Activated B cell treated with CpG ODN at 0.5 μM for 24 hours (primary cell): ENCODE data around the gene C5orf15. TPM values are rescaled to one million over a fixed set of nuclear protein-coding genes. Genes with fewer than 3 reads are reported as not detected.
A peak's percentile ranks its signal among the peaks of the same experiment; 100 is the strongest.
"Not testable (repeated sequence)": the region's sequence is repeated elsewhere in the genome, so short reads cannot be mapped to it uniquely, and the experiment has no call there.

Experiments used
- ATAC-seq: fragments of 200-7000 bp; cut with Tn5 transposase; one replicate; pipeline ENCODE4 v1.10.0; 2021; ENCODE audit warnings: low read depth, mild to moderate bottlenecking, moderate library complexity
- CTCF ChIA-PET: fragments of 350-600 bp; sonication (Branson Sonifier 250); formaldehyde crosslinking; loops from one replicate; lab custom pipeline; 2021; ENCODE audit warnings: antibody characterized with exemption; lab: Charles Lee
- POLR2A ChIA-PET: fragments of 350-600 bp; sonication (Branson Sonifier 250); formaldehyde crosslinking; loops from one replicate; lab custom pipeline; 2021; ENCODE audit warnings: antibody characterized with exemption; lab: Charles Lee
- DNase-seq: peaks from one replicate; pipeline ENCODE4 v3.0.0; 2022
- H3K27ac Mint-ChIP-seq: one replicate; pipeline ENCODE4 v1.8.0; 2020; ENCODE audit warnings: mixed read lengths
- H3K27me3 Mint-ChIP-seq: one replicate; pipeline ENCODE4 v1.8.0; 2021; ENCODE audit warnings: mixed read lengths
- H3K36me3 Mint-ChIP-seq: one replicate; pipeline ENCODE4 v1.8.0; 2021; ENCODE audit warnings: low read depth, mixed read lengths
- H3K4me1 Mint-ChIP-seq: one replicate; pipeline ENCODE4 v1.8.0; 2021; ENCODE audit warnings: mixed read lengths
- H3K4me3 Mint-ChIP-seq: one replicate; pipeline ENCODE4 v1.8.0; 2020; ENCODE audit warnings: mild to moderate bottlenecking, mixed read lengths
- H3K9me3 Mint-ChIP-seq: one replicate; pipeline ENCODE4 v1.8.0; 2020; ENCODE audit warnings: mixed read lengths
- CTCF ChIP-seq: fragments of 200-600 bp; IDR thresholded peaks from one replicate; pipeline ENCODE4 v1.8.0; 2022; ENCODE audit warnings: antibody characterized with exemption, mild to moderate bottlenecking
- intact Hi-C: fragments of 100-400 bp; cut with micrococcal nuclease; formaldehyde crosslinking; loops from one replicate; pipeline ENCODE4 v1.15.1; 2024
- total RNA-seq: library from RNA; stranded (reverse); gene quantifications from 2 replicates; pipeline ENCODE4 v1.2.3, GENCODE V29; 2022

Gene C5orf15
- total RNA-seq, 1 donor from 2014 or later = 25.7 TPM

DNA sequence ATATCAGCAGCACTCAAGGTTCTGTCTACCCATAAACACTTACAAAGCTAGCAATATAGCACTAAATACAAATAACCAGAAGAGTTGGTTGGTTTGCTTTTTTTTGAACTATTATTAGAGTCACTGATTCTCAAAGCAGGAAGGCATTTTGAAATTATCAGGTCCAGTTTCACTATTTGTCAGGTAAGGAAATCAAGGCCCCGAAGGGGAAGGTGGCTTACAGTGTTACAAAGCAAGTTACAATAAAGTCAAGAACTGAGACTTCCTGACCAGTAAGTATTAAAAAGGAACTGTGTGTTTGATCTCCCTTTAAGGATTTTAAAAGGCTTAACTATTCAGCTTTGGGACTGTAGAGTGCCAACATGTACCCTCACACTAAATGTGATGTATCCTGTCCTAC, 10.8 kb downstream of the C5orf15 start:
- no peak for DNase-seq
- ChIA-PET CTCF (interaction anchor here (1.2 to 1.4 kb wide), 3 partner anchors 12 to 82 kb away, joined by 3 read pairs; no protein-coding TSS in a partner anchor), POLR2A (interaction anchor here (1.0 to 3.4 kb wide), 7 partner anchors 11 to 219 kb away, joined by 3 to 22 read pairs (median 4); partner anchors contain the start of genes C5orf15 and SKP1)
- intact Hi-C loops = loop anchor here (1.0 kb wide), 2 partner anchors 11 to 22 kb away; partner anchors contain the start of gene C5orf15
- peak overlapping the region; percentile 86 for H3K27ac Mint-ChIP-seq
- H3K4me1 Mint-ChIP-seq = peaks cover 58% of the 10 kb centered on the region
- H3K36me3 Mint-ChIP-seq = peaks cover 57% of the 10 kb centered on the region
- H3K4me3 Mint-ChIP-seq = peak overlapping the region; percentile 56
- ATAC-seq = peak; percentile 82
- H3K27me3 Mint-ChIP-seq = no peaks in the 10 kb centered on the region
- TF ChIP-seq CTCF = no peak
- no peaks in the 10 kb centered on the region for H3K9me3 Mint-ChIP-seq

- ChIA-PET POLR2A (interaction anchor here (0.7 to 3.4 kb wide), 8 partner anchors 12 to 1087 kb away, joined by 3 to 22 read pairs (median 4); partner anchors contain the start of genes C5orf15 and SKP1), CTCF (interaction anchor here (1.3 to 1.4 kb wide), 2 partner anchors 12 to 82 kb away, joined by 3 read pairs; no protein-coding TSS in a partner anchor)
- ATAC-seq (peak; percentile 26), DNase-seq (no peak)
- peak overlapping the region; percentile 86 for H3K27ac Mint-ChIP-seq
- H3K9me3 Mint-ChIP-seq = no peaks in the 10 kb centered on the region
- H3K36me3 Mint-ChIP-seq = peaks cover 52% of the 10 kb centered on the region
- no peaks in the 10 kb centered on the region for H3K27me3 Mint-ChIP-seq
- peak overlapping the region; percentile 56 for H3K4me3 Mint-ChIP-seq
- intact Hi-C loops = loop anchor here (1.0 kb wide), 2 partner anchors 11 to 22 kb away; partner anchors contain the start of gene C5orf15
- no peak for TF ChIP-seq CTCF
- H3K4me1 Mint-ChIP-seq = peaks cover 53% of the 10 kb centered on the region
Measured at GRCh38 chr5:133957080-133957479, 11.3 kb downstream of the C5orf15 start.

- H3K9me3 Mint-ChIP-seq, H3K4me3 Mint-ChIP-seq, intact Hi-C loops, H3K27me3 Mint-ChIP-seq, DNase-seq, ATAC-seq: not testable (repeated sequence)
- Mint-ChIP-seq H3K27ac (peak overlapping the region; percentile 86), H3K36me3 (peaks cover 52% of the 10 kb centered on the region), H3K4me1 (peaks cover 50% of the 10 kb centered on the region)
- ChIA-PET CTCF (interaction anchor here (1.3 kb wide), 1 partner anchor 11 kb away, joined by 3 read pairs; no protein-coding TSS in a partner anchor), POLR2A (interaction anchor here (1.3 to 3.4 kb wide), 2 partner anchors 13 to 21 kb away, joined by 4 to 22 read pairs; partner anchors contain the start of gene C5orf15)
Measured at GRCh38 chr5:133956196-133956595, 12.2 kb downstream of the C5orf15 start.

DNA sequence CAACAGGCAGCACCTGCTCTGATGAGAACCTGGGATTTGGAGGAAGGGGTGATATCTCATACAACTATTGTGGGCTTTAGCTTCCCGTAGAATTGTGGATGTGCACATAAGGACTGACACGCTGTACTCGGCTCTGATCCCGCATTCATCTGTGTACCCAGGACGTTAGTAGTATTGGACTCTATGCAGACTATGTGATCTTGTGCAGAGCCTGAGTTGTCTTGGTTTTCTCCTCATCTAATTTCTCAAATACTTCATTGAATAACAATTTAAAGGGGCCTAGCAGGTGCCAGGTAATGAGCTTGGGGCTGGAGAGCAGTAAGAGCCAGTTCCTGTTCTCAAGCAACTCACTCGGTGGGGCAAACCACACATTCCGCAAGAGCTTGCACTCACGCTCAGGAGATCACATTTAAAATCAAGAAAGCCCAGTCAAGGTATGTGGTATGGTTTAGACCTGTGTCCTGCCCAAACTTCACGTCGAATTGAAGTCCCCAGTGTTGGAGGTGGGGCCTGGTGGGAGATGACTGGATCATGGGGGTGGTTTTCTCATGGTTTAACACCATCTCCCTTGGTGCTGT, 14.8 kb downstream of the C5orf15 start:
- peak overlapping the region; percentile 16 for H3K27ac Mint-ChIP-seq
- H3K4me3 Mint-ChIP-seq = no peak overlapping the region
- H3K36me3 Mint-ChIP-seq = peaks cover 37% of the 10 kb centered on the region
- TF ChIP-seq CTCF = no peak
- H3K9me3 Mint-ChIP-seq = no peaks in the 10 kb centered on the region
- H3K27me3 Mint-ChIP-seq = no peaks in the 10 kb centered on the region
- POLR2A ChIA-PET = interaction anchor here (1.4 kb wide), 1 partner anchor 16 kb away, joined by 4 read pairs; no protein-coding TSS in a partner anchor
- CTCF ChIA-PET = interaction anchor here (1.1 kb wide), 1 partner anchor 23 kb away, joined by 3 read pairs; no protein-coding TSS in a partner anchor
- intact Hi-C loops = no loop called here
- peaks cover 29% of the 10 kb centered on the region for H3K4me1 Mint-ChIP-seq
- DNase-seq = no peak
- ATAC-seq = no peak

GRCh38 chr5:133952729-133953567, 15.5 kb downstream of the C5orf15 start:
- H3K36me3 Mint-ChIP-seq = peaks cover 37% of the 10 kb centered on the region
- no peak overlapping the region for H3K4me3 Mint-ChIP-seq
- no peaks in the 10 kb centered on the region for H3K9me3 Mint-ChIP-seq
- intact Hi-C loops = no loop called here
- no peak for DNase-seq
- H3K27me3 Mint-ChIP-seq = no peaks in the 10 kb centered on the region
- POLR2A ChIA-PET = interaction anchor here (1.4 kb wide), 1 partner anchor 16 kb away, joined by 4 read pairs; no protein-coding TSS in a partner anchor
- no peak for TF ChIP-seq CTCF
- H3K27ac Mint-ChIP-seq = no peak overlapping the region
- no peak for ATAC-seq
- CTCF ChIA-PET = no interaction called here
- H3K4me1 Mint-ChIP-seq = peaks cover 24% of the 10 kb centered on the region
